HepG2 (cell line): ENCODE measurements around the gene EPO. TPM values are rescaled to one million over a fixed set of nuclear protein-coding genes. Genes with fewer than 3 reads are reported as not detected.

Experiments
- BCL3 ChIP-seq: sonication (generic); formaldehyde crosslinking; IDR thresholded peaks from 2 replicates; pipeline ENCODE4 v1.5.1; 2020; ENCODE audit warnings: mild to moderate bottlenecking, missing genetic modification reagents, moderate library complexity
- EHMT2 ChIP-seq: fragments of 200-600 bp; sonication (generic); IDR thresholded peaks from 2 replicates; pipeline ENCODE4 v1.7.0; 2017; ENCODE audit warnings: antibody characterized with exemption, low read depth, low read length, borderline replicate concordance
- FOXC1 ChIP-seq: sonication (generic); formaldehyde crosslinking; IDR thresholded peaks from 2 replicates; pipeline ENCODE4 v1.8.0; 2022; ENCODE audit warnings: mild to moderate bottlenecking, missing genetic modification reagents, borderline replicate concordance
- GABPB1 ChIP-seq: IDR thresholded peaks from 2 replicates; pipeline ENCODE4 v1.6.1; 2016; ENCODE audit warnings: mild to moderate bottlenecking, missing genetic modification reagents, moderate library complexity, missing compliant biosample characterization
- GATAD1 ChIP-seq: IDR thresholded peaks from 2 replicates; pipeline ENCODE4 v1.6.1; 2016; ENCODE audit warnings: missing genetic modification reagents, missing compliant biosample characterization
- HNF4A ChIP-seq: sonication (generic); formaldehyde crosslinking; IDR thresholded peaks from 2 replicates; pipeline ENCODE4 v1.4.0; 2020; ENCODE audit warnings: missing genetic modification reagents
- IKZF1 ChIP-seq: fragments of 450-650 bp; IDR thresholded peaks from 2 replicates; pipeline ENCODE4 v1.7.1; 2016
- MAX ChIP-seq: IDR thresholded peaks from 2 replicates; pipeline ENCODE4 v1.6.1; 2012; ENCODE audit warnings: inconsistent platforms
- NR2C2 ChIP-seq: sonication (generic); formaldehyde crosslinking; IDR thresholded peaks from 2 replicates; pipeline ENCODE4 v1.4.0; 2020; ENCODE audit warnings: missing genetic modification reagents, mild to moderate bottlenecking, moderate library complexity, borderline replicate concordance
- NR2F1 ChIP-seq, 2 experiments: fragments of 450-650 bp in 1 of 2; formaldehyde crosslinking in 1 of 2; IDR thresholded peaks; 2 replicates each; pipeline versions ENCODE4 v1.5.0 to v1.6.1; 2016 to 2020; ENCODE audit warnings: mild to moderate bottlenecking in 1 of 2, missing compliant biosample characterization in 1 of 2, missing genetic modification reagents in 1 of 2, moderate library complexity in 1 of 2
- PATZ1 ChIP-seq: sonication (generic); formaldehyde crosslinking; IDR thresholded peaks from 2 replicates; pipeline ENCODE4 v1.4.0; 2020; ENCODE audit warnings: missing genetic modification reagents
- PCBP2 ChIP-seq: fragments of 200-400 bp; formaldehyde crosslinking; optimal IDR thresholded peaks from 2 replicates; pipeline ENCODE3; 2018; ENCODE audit warnings: low read length, low read depth; ENCODE audit not compliant: poor library complexity, severe bottlenecking
- PHF20 ChIP-seq: sonication (generic); formaldehyde crosslinking; IDR thresholded peaks from 2 replicates; pipeline ENCODE4 v1.5.0; 2020; ENCODE audit warnings: mild to moderate bottlenecking, missing genetic modification reagents
- PPARG ChIP-seq: conservative IDR thresholded peaks from 2 replicates; pipeline ENCODE4 v1.6.1; 2016; ENCODE audit warnings: missing biosample characterization, missing genetic modification reagents
- RAD51 ChIP-seq: fragments of 450-650 bp; IDR thresholded peaks from 2 replicates; pipeline ENCODE4 v1.6.1; 2016; ENCODE audit warnings: borderline replicate concordance
- SAP130 ChIP-seq: IDR thresholded peaks from 2 replicates; pipeline ENCODE4 v1.6.1; 2016; ENCODE audit warnings: low read depth
- TFDP2 ChIP-seq: sonication (generic); formaldehyde crosslinking; IDR thresholded peaks from 2 replicates; pipeline ENCODE4 v1.4.0; 2020; ENCODE audit warnings: missing genetic modification reagents
- TP53 ChIP-seq: sonication (generic); formaldehyde crosslinking; conservative IDR thresholded peaks from 2 replicates; pipeline ENCODE4 v1.4.0; 2020; ENCODE audit warnings: missing genetic modification reagents
- ZNF552 ChIP-seq: sonication (generic); formaldehyde crosslinking; IDR thresholded peaks from 2 replicates; pipeline ENCODE4 v1.9.0; 2022; ENCODE audit warnings: missing genetic modification reagents, mild to moderate bottlenecking, borderline replicate concordance
- ZNF557 ChIP-seq: sonication (generic); formaldehyde crosslinking; IDR thresholded peaks from 2 replicates; pipeline ENCODE4 v1.4.0; 2020; ENCODE audit warnings: missing genetic modification reagents
- ZNF614 ChIP-seq: IDR thresholded peaks from 2 replicates; pipeline ENCODE4 v1.6.1; 2018; ENCODE audit warnings: missing biosample characterization, missing genetic modification reagents, inconsistent platforms, borderline replicate concordance
- ZNF740 ChIP-seq: sonication (generic); formaldehyde crosslinking; IDR thresholded peaks from 2 replicates; pipeline ENCODE4 v1.4.0; 2020; ENCODE audit warnings: missing genetic modification reagents
- ZNF770 ChIP-seq: sonication (generic); formaldehyde crosslinking; IDR thresholded peaks from 2 replicates; pipeline ENCODE4 v1.5.0; 2020; ENCODE audit warnings: mild to moderate bottlenecking, missing genetic modification reagents
- polyA plus RNA-seq, 8 experiments: library from polyadenylated mRNA; depleted of rRNA in 3 of 8; stranded (reverse) in 7 of 8; unstranded in 1 of 8; fragments of >200 nt; fragmentation: Illumina TruSeq in 4 of 8; extraction: Trizol in 4 of 8; gene quantifications; 2 replicates each; pipeline versions ENCODE4 v1.2.1 to v1.2.3, GENCODE V29; 2011 to 2016; ENCODE audit warnings: low read depth in 4 of 8, missing spikeins in 1 of 8, mixed read lengths in 1 of 8; ENCODE audit not compliant: insufficient read depth in 1 of 8
- total RNA-seq, 5 experiments: library from RNA; depleted of rRNA; stranded (reverse); fragments of >200 nt; fragmentation: Illumina TruSeq; extraction: Trizol; gene quantifications; 2 replicates each; pipeline ENCODE4 v1.2.3, GENCODE V29; 2016; ENCODE audit warnings: low read depth in 1 of 5

The EPO gene
- total and polyA plus RNA-seq, 2 of the 13 experiments (the other 11 are each of a cell fraction or from before 2014, with no cell fraction given), result 10.3 to 25.7 TPM

- TF ChIP-seq GATAD1 (CRISPR knock-in tag), result 0 out of 2 replicates have a peak, but pooled peaks have one; percentile 6
- TF ChIP-seq SAP130 (CRISPR knock-in tag), result peak; percentile 32; the same call in 1 of the 2 replicates
- TF ChIP-seq MAX, result peak; percentile 88
- TF ChIP-seq PHF20 (CRISPR knock-in tag), result peak; percentile 30; the same call in 1 of the 2 replicates
- no peak for TF ChIP-seq IKZF1
- TF ChIP-seq ZNF552 (CRISPR knock-in tag), result no peak
- peak; percentile 55; the same call in 1 of the 2 replicates for TF ChIP-seq GABPB1 (CRISPR knock-in tag)
- TF ChIP-seq ZNF557 (CRISPR knock-in tag), result no peak
- no peak for TF ChIP-seq BCL3 (CRISPR knock-in tag)
- TF ChIP-seq ZNF770 (CRISPR knock-in tag), result peak; percentile 96
- TF ChIP-seq FOXC1 (CRISPR knock-in tag), result no peak
- TF ChIP-seq NR2C2, result 0 out of 2 replicates have a peak, but pooled peaks have one; percentile 8
- peak; percentile 72; the same call in 1 of the 2 replicates for TF ChIP-seq RAD51
- TF ChIP-seq EHMT2, result no peak
- TF ChIP-seq HNF4A (CRISPR knock-in tag), result no peak
- TF ChIP-seq NR2F1 (CRISPR knock-in tag; IDR thresholded peaks at IDR 0.05), result no peak
- no peak for TF ChIP-seq PCBP2
- no peak for TF ChIP-seq TP53 (CRISPR knock-in tag)
- peak; percentile 92 for TF ChIP-seq PATZ1 (CRISPR knock-in tag)
- TF ChIP-seq PPARG (CRISPR knock-in tag), result 0 out of 2 replicates have a peak, but pooled peaks have one; percentile 28
- TF ChIP-seq ZNF740 (CRISPR knock-in tag), result peak; percentile 57; the same call in 1 of the 2 replicates
- TF ChIP-seq ZNF614, result no peak
- TF ChIP-seq TFDP2, result peak; percentile 70
Measured at GRCh38 chr7:100694098-100694745, 26.0 kb upstream of the EPO start, which contains the start of gene GIGYF1 (continued).
